GM19438 (cell line): Measurements from ENCODE around the gene PRR12.

Source experiments
- ATAC-seq: cut with Tn5 transposase; IDR thresholded peaks from one replicate; pipeline ENCODE4 v1.9.1; 2021; ENCODE audit warnings: low read depth; ENCODE audit not compliant: unreplicated experiment

PRR12 gene

GRCh38 chr19:49590971-49591730, at the start of gene PRR12:
PRR12 (plus strand) TSS chr19:49591182; CDS start chr19:49591655, 473 bp downstream.
- ATAC-seq, result no peak

DNA sequence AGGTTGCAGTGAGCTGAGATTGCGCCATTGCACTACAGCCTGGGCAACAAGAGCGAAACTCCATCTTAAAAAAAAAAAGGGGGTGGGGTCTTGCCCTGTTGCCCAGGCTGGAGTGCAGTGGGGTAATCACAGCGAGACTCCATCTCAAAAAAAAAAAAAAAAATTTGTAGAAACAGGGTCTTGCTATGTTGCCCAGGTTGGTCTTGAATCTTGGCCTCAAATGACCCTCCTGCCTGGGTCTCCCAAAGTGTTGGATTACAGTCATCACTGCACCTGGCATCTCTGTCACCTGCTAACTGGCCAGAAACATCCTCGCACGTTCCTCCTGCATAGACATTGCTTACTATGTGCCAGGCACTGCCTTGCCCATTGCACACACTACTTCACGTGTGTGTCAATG, 49.1 kb upstream of the PRR12 start:
- ATAC-seq, result no peak

GRCh38 chr19:49542446-49542845, 48.5 kb upstream of the PRR12 start:
- ATAC-seq, result no peak

- no peak for ATAC-seq
Measured at GRCh38 chr19:49543032-49543431, 48.0 kb upstream of the PRR12 start.

DNA sequence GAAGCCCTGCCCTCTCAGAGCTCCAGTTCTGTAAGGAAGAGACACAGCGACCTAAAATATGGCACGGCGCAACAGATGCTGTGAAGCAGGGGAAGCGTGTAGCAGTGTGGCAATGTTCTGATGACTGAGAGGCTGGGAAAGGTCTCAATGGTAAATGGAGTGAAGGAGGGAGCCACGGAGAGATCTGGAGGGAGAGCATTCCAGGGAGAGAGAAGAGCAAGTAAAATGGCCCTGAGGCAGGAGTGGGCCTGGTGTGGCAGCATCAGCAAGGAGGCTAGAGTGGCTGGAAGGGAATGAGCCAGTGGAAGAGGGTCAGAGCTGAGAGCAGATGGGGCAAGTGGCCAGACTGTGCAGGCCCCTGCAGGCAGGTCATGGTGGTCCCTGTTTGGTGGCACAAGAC, 46.8 kb upstream of the PRR12 start:
- no peak for ATAC-seq

GRCh38 chr19:49546825-49547565, 44.0 kb upstream of the PRR12 start:
- ATAC-seq, result no peak

DNA sequence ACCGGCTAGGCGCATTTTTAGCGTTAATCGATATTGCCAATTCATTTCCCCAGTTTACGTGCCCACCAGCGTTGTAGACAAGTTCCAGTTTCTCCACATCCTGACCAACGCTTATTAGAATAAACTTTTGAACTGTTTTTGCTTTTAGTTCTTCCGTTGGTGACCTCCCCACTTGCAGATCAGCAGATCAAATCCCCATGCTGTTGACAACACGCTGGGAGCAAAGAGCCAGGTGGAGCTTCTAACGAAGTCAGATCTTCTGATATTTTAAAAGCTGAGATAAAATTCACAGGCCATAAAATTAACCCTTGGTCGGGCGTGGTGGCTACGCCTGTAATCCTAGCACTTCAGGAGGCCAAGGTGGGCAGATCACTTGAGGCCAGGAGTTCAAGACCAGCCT, 41.9 kb upstream of the PRR12 start:
- ATAC-seq, result no peak

GRCh38 chr19:49551531-49551930, 39.5 kb upstream of the PRR12 start:
- ATAC-seq, result no peak

GRCh38 chr19:49552749-49553148, 38.2 kb upstream of the PRR12 start:
- no peak for ATAC-seq

DNA sequence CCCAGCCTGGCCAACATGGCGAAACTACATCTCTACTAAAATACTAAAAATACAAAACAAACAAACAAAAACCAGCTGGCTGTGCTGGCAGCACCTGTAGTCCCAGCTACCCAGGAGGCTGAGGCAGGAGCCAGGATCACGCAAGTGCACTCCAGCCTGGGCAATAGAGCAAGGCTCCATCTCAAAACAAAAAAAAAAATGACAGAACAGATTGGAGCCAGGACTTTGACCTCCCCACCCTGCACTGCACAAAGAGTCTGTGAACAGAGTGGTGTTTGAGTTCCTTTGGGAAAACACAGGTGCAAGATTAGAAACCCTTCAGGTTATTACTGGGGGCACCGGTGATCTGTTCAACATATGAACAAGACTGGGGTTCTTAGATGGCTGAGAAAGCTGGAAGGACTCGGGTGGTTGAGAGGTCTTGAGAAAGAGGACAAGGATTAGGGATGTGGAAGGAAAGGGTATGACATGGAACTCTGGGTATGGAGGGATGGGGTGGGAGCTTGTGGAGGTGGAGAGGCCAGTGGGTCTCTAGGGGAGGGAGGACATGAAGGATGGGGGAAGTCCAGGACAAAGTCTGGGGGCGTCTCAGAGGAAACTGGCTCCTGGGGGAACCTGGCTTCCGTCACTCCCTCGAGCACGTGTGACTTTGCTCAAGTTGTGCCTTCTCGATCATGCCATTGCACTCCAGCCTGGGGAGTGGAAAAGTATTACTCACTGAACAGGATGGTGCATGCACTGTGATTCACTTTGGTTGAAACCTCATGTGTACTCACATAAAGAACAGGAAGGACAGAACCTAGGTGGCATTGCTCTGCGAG, 37.3 kb upstream of the PRR12 start:
- ATAC-seq, result no peak

- ATAC-seq, result no peak
Measured at GRCh38 chr19:49554701-49555181, 36.2 kb upstream of the PRR12 start.

GRCh38 chr19:49555600-49556411, 35.2 kb upstream of the PRR12 start:
- no peak for ATAC-seq

DNA sequence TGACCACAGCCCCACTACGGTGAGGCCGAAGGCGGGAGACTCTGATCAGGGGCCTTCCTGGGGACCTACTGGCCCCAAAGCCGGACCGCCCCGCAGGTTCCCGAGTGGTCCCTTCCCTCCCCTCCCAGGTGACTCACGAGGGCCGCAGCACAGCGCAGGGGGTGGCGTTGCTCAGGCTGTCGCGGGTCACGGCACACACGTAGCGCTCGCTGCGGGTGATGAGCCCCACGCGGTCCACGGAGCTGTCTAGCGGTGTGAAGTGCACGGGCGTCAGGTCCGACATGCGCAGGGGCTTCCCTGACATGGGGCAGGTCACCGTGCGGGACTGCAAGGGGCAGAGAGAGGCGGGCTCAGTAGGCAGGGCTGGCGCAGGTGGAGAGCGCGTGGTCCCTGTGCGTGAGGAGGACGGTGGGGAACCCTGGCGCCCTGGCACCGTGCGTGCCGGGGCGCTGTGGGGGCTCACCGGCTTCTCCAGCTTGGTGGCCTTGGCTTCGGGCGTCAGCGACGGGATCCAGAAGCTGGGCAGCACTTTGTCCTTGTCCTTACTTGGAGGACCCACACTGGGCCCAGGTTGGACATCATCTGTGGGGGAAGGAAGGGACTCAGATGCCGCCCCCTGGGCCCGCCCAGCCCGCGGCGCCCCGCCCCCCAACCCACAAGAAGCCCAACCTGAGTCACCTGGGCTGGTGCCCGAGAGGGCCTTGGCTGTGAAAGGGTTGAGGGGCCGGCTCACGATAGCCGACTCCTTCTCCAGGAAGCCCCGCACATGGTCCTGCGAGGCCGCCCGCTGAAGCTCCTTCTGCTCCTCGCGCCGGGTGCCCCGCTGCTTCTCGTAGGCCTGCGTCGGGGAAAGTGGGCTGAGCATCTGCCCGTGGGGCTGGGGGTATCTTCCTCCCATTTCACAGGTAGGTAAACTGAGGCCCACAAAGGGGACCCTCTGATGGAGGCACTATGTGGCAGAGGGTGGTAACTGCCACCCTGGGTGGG, 34.3 kb upstream of the PRR12 start:
- ATAC-seq, result no peak

GRCh38 chr19:49557641-49558325, 33.2 kb upstream of the PRR12 start:
- ATAC-seq, result no peak

DNA sequence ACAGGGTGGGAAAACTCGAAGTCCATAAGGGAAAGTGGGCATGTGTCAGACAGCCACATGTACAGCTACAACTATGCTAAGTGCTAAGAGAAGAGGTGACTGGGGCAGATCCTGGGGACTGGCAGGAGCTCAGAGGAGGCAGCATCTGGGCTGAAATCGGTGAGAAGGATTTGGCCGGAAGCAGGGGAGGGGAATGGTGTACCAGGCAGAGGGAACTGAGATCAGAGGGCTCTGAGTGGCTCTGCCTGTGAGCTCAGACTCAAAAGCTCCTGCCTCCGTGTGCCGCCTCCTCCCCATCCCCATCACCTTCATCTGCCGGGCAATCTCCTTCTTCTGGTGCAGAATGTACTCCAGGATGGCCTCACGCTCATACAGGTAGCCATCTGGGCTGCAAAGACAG, 32.4 kb upstream of the PRR12 start:
- ATAC-seq, result no peak

GRCh38 chr19:49559443-49559842, 31.5 kb upstream of the PRR12 start:
- no peak for ATAC-seq

- no peak for ATAC-seq
Measured at GRCh38 chr19:49559928-49560327, 31.1 kb upstream of the PRR12 start.

GRCh38 chr19:49560358-49560900, 30.6 kb upstream of the PRR12 start:
- ATAC-seq, result no peak
